VCaP (cell line): ENCODE results near the gene PIEZO1.

Experiments
- H3K27ac ChIP-seq: fragments of 450-650 bp; 2 replicates; pipeline ENCODE4 v1.5.1; 2017
- CTCF ChIP-seq: fragments of 450-650 bp; conservative IDR thresholded peaks from 2 replicates; pipeline ENCODE4 v1.5.1; 2017; ENCODE audit warnings: mild to moderate bottlenecking, moderate library complexity

Gene PIEZO1

GRCh38 chr16:88735121-88735520 lies 49.9 kb downstream of the PIEZO1 start:
- H3K27ac ChIP-seq, result no peak overlapping the region
- no peak for TF ChIP-seq CTCF

GRCh38 chr16:88734361-88734728 lies 50.7 kb downstream of the PIEZO1 start:
- TF ChIP-seq CTCF, result no peak
- H3K27ac ChIP-seq, result no peak overlapping the region

- no peak overlapping the region for H3K27ac ChIP-seq
- TF ChIP-seq CTCF, result no peak
Observed at GRCh38 chr16:88733630-88734360, 51.2 kb downstream of the PIEZO1 start.

GRCh38 chr16:88732961-88733294 lies 52.1 kb downstream of the PIEZO1 start:
- no peak for TF ChIP-seq CTCF
- H3K27ac ChIP-seq, result no peak overlapping the region

GRCh38 chr16:88732172-88732960 lies 52.7 kb downstream of the PIEZO1 start:
- no peak for TF ChIP-seq CTCF
- no peak overlapping the region for H3K27ac ChIP-seq

- no peak for TF ChIP-seq CTCF
- H3K27ac ChIP-seq, result no peak overlapping the region
Observed at GRCh38 chr16:88731699-88732098, 53.3 kb downstream of the PIEZO1 start.

GRCh38 chr16:88730632-88731607 lies 54.1 kb downstream of the PIEZO1 start:
- H3K27ac ChIP-seq, result no peak overlapping the region
- no peak for TF ChIP-seq CTCF
